Neural crest cell (in vitro differentiated cells): ENCODE data around the gene LRRC56. TPM values are rescaled to one million over a fixed set of nuclear protein-coding genes. Genes with fewer than 3 reads are reported as not detected.

Experiments
- DNase-seq: peaks from one replicate; pipeline ENCODE4 v3.0.0; 2021; ENCODE audit warnings: low read depth, mixed read lengths, low spot score
- H3K27ac Mint-ChIP-seq: one replicate; pipeline ENCODE4 v1.8.0; 2021; ENCODE audit warnings: mild to moderate bottlenecking, mixed read lengths; ENCODE audit not compliant: unreplicated experiment
- H3K27me3 Mint-ChIP-seq: 2 replicates; pipeline ENCODE4 v1.8.0; 2021; ENCODE audit warnings: low read depth, mild to moderate bottlenecking, mixed read lengths
- H3K36me3 Mint-ChIP-seq: 2 replicates; pipeline ENCODE4 v1.8.0; 2021; ENCODE audit warnings: low read depth, mild to moderate bottlenecking, mixed read lengths
- H3K4me1 Mint-ChIP-seq: 2 replicates; pipeline ENCODE4 v1.8.0; 2021; ENCODE audit warnings: mixed read lengths
- H3K4me3 Mint-ChIP-seq: one replicate; pipeline ENCODE4 v1.8.0; 2021; ENCODE audit warnings: mild to moderate bottlenecking, mixed read lengths
- H3K9me3 Mint-ChIP-seq: 2 replicates; pipeline ENCODE4 v1.8.0; 2021; ENCODE audit warnings: mixed read lengths
- total RNA-seq: library from RNA; stranded (reverse); gene quantifications from 2 replicates; pipeline ENCODE4 v1.2.1, GENCODE V29; 2021
- TF ChIP-seq, protein P1 (sequence below): fragments of 200-600 bp; sonication (generic); conservative IDR thresholded peaks from 2 replicates; pipeline ENCODE4 v1.5.0; 2021; ENCODE audit warnings: antibody characterized with exemption, mild to moderate bottlenecking

The LRRC56 gene
- total RNA-seq, 1 donor from 2014 or later = 2.1 TPM

GRCh38 chr11:586376-587316 lies 49.3 kb downstream of the LRRC56 start:
- no peak for DNase-seq
- TF ChIP-seq, protein P1, sequence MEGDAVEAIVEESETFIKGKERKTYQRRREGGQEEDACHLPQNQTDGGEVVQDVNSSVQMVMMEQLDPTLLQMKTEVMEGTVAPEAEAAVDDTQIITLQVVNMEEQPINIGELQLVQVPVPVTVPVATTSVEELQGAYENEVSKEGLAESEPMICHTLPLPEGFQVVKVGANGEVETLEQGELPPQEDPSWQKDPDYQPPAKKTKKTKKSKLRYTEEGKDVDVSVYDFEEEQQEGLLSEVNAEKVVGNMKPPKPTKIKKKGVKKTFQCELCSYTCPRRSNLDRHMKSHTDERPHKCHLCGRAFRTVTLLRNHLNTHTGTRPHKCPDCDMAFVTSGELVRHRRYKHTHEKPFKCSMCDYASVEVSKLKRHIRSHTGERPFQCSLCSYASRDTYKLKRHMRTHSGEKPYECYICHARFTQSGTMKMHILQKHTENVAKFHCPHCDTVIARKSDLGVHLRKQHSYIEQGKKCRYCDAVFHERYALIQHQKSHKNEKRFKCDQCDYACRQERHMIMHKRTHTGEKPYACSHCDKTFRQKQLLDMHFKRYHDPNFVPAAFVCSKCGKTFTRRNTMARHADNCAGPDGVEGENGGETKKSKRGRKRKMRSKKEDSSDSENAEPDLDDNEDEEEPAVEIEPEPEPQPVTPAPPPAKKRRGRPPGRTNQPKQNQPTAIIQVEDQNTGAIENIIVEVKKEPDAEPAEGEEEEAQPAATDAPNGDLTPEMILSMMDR = no peak
- H3K4me3 Mint-ChIP-seq = no peak overlapping the region

DNA sequence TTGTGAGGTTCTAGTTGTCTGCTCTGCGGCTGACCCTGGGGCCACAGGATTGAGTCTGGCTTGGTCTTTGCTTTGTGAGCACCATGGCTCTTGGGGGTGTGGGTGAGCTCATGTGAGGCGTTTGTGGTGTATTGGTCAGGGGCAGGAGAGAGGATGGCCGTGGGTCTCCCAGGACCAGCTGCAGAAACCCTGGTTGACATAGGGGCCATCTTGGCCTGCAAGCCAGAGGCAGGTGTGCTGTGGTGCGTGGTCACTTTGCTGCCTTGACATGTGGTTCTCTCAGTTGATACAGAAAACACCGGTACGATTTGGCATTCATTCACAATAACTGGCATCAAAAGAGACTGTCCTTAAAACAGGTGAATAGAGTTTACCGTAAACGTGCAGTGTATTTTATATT lies 50.2 kb downstream of the LRRC56 start:
- no peak for DNase-seq
- Mint-ChIP-seq H3K4me3 (no peak overlapping the region), H3K27ac (no peak overlapping the region), H3K9me3 (no peaks in the 10 kb centered on the region), H3K36me3 (peaks cover 9% of the 10 kb centered on the region), H3K4me1 (no peaks in the 10 kb centered on the region), H3K27me3 (no peaks in the 10 kb centered on the region)
- TF ChIP-seq, protein P1 = no peak

More at GRCh38 chr11:586376-587316, 49.3 kb downstream of the LRRC56 start:
- Mint-ChIP-seq H3K27me3 (no peaks in the 10 kb centered on the region), H3K4me1 (no peaks in the 10 kb centered on the region), H3K27ac (no peak overlapping the region), H3K9me3 (no peaks in the 10 kb centered on the region), H3K36me3 (peaks cover 6% of the 10 kb centered on the region)

DNA sequence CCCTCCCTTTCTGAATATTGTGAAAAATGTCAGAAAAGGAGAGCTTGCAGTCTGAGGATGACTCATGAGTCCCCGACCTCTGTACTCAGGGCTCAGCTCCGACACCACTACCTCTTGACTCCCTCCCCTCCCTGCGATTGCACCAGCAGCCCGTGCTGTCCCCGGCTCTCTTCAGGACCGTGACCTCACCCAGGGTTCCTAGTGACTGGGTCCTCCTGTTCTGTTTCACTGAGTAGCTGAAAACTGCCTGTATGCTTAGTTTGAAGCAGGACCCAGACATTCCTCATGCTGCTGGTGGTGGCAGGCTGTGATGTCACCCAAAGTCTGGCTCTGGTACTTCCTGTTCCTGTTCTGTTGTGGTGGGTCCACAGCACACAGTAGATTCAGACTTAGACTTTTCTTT lies 50.7 kb downstream of the LRRC56 start:
- Mint-ChIP-seq H3K36me3 (peaks cover 9% of the 10 kb centered on the region), H3K27me3 (no peaks in the 10 kb centered on the region), H3K4me3 (no peak overlapping the region), H3K4me1 (no peaks in the 10 kb centered on the region), H3K9me3 (no peaks in the 10 kb centered on the region), H3K27ac (no peak overlapping the region)
- TF ChIP-seq, protein P1 = no peak
- DNase-seq = no peak

DNA sequence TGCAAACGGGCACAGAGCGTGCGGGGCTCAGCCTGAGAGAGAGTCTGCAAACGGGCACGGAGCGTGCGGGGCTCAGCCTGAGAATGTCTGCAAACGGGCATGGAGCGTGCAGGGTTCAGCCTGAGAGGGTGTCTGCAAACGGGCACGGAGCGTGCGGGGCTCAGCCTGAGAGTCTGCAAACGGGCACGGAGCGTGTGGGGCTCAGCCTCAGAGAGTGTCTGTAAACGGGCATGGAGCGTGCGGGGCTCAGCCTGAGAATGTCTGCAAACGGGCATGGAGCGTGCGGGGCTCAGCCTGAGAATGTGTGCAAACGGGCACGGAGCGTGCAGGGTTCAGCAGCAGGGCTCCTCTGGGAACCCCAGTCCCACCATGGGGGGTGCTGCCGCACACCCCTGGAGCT lies 52.5 kb downstream of the LRRC56 start:
- no peaks in the 10 kb centered on the region for H3K4me1 Mint-ChIP-seq
- TF ChIP-seq, protein P1 = no peak
- H3K36me3 Mint-ChIP-seq = peaks cover 9% of the 10 kb centered on the region
- H3K4me3 Mint-ChIP-seq = no peak overlapping the region
- no peaks in the 10 kb centered on the region for H3K9me3 Mint-ChIP-seq
- DNase-seq = no peak
- H3K27me3 Mint-ChIP-seq = no peaks in the 10 kb centered on the region
- H3K27ac Mint-ChIP-seq = no peak overlapping the region

- Mint-ChIP-seq H3K4me3 (no peak overlapping the region), H3K9me3 (no peaks in the 10 kb centered on the region), H3K4me1 (no peaks in the 10 kb centered on the region), H3K36me3 (peaks cover 9% of the 10 kb centered on the region), H3K27ac (no peak overlapping the region), H3K27me3 (no peaks in the 10 kb centered on the region)
- TF ChIP-seq, protein P1 = no peak
- DNase-seq = no peak
These were observed 53.7 kb downstream of the LRRC56 start for GRCh38 chr11:590997-591396.
